A172 (cell line): ENCODE data around the gene RUFY3. TPM values are rescaled to one million over a fixed set of nuclear protein-coding genes. Genes with fewer than 3 reads are reported as not detected.
"Not testable (repeated sequence)": the region's sequence is repeated elsewhere in the genome, so short reads cannot be mapped to it uniquely, and the experiment has no call there.

Experiments used
- DNase-seq: peaks from one replicate; pipeline ENCODE4 v3.0.0-alpha.2; 2015; ENCODE audit warnings: low spot score
- total RNA-seq: library from RNA; depleted of rRNA; stranded (reverse); fragments of >200 nt; shearing (Covaris generic); gene quantifications from 2 replicates; pipeline ENCODE4 v1.2.3, GENCODE V29; 2014; rRNA removed

RUFY3 gene, protein sequence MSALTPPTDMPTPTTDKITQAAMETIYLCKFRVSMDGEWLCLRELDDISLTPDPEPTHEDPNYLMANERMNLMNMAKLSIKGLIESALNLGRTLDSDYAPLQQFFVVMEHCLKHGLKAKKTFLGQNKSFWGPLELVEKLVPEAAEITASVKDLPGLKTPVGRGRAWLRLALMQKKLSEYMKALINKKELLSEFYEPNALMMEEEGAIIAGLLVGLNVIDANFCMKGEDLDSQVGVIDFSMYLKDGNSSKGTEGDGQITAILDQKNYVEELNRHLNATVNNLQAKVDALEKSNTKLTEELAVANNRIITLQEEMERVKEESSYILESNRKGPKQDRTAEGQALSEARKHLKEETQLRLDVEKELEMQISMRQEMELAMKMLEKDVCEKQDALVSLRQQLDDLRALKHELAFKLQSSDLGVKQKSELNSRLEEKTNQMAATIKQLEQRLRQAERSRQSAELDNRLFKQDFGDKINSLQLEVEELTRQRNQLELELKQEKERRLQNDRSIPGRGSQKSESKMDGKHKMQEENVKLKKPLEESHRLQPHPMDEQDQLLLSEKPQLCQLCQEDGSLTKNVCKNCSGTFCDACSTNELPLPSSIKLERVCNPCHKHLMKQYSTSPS
- 28.1 and 28.5 TPM in 2 replicates for total RNA-seq

DNA sequence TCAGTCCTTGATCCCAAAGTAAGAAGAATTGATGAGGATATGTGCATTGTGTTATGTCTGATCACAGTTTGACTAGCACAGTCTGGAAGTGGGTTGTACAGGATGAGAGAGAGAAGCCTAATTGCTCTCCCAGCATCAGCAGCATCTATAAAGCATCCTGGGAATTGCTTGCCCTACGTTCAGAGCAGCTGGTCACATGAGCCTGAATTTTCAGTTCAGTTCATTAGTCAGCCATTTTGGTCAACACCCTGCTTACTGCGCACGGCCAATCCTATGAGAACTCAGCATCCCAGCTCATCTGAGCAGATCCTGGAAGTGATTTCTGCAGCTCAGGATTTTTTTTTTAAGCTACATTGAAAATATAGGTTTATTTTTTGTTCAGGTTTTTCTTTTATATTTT, at the start of gene RUFY3:
Gene RUFY3 (plus strand): TSS at position 218 of the 400 bp plus-strand sequence. CDS start 610 bp downstream, outside the sequence.
- DNase-seq, result peak; percentile 88

DNA sequence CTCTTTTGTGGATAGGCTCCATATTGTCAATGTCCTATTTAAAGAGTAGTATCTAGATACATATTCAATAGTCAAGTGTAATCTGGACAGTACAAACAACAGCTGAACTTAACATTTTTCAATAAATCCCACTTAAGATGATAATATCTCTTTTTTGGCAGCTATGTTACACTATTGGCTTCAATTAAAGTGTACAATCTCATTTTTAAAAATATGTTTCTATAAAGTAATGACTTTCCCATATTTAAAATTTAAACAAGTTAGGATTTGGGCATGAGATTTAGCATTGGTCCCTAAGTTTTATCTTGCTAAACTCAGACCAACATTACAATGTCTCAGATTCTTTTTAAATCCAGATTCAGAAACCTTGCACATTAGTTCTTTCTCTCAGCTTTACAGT, 47.6 kb upstream of the RUFY3 start:
- DNase-seq, result no peak

DNA sequence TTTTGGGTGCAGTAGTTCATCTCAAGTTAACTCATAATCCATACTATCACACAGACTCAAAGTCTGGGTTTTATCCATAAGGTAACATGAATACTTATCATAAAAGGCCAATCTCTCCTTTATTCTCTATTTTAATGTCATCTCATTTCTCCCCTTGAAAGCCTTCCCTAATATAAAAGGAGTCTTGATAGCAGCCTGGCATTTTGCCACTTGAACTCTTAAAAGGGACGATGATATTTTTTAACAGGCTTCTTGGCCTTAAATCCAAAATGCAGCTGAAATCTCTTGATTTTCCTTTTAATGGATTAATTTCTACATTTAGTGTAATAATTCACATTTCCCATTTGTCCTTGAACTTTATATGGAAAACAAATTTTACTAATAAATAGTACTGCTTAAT, 47.0 kb upstream of the RUFY3 start:
- DNase-seq, result no peak

DNA sequence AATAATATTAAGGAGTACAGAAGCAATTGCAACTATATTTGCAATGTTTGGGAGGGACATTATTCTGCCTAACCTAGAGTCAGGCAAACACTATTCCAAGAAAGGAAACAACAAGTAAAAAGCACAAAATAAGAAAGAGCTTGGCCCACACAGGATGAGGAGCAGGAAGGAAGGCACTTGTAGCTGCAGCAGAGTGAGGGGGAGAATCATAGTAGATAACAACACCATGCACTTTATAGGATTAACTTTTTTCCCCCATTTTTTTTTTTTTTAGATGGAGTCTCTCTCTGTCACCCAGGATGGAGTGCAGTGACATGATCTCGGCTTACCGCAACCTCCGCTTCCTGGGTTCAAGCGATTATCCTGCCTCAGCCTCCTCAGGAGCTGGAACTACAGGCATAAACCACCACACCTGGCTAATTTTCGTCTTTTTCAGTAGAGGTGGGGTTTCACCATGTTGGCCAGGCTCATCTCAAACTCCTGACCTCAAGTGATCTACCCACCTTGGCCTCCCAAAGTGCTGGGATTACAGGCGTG, 45.1 kb upstream of the RUFY3 start:
- no peak for DNase-seq

DNA sequence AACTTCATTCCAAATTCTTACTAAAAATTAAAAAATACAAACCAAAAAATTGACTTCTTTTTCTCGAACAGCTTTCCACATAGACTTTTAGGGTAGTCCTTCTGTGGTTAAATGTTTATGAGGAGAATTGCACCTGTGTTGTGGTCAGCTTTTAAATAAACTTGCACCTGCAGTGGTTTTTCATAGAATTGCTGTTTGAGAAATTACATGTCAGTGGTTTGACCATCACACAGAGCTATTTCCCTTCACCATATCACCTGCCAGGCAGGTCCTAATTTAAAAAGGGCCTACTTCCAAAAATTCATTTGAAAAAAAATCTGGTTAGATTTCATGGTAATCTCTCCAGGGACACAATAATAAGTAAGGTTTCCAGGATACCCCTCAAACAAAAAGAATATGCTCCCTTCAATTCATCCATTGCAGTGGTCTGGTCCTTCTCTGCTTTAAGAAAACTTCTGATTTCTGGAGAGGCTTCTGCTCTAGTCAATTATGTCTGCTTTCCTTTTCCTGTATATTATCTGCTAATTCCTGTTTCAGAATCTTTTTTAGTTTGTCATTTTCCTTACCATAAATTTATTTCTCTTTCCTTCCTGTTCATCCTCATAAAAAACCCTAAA, 43.3 kb upstream of the RUFY3 start:
- DNase-seq, result no peak

DNA sequence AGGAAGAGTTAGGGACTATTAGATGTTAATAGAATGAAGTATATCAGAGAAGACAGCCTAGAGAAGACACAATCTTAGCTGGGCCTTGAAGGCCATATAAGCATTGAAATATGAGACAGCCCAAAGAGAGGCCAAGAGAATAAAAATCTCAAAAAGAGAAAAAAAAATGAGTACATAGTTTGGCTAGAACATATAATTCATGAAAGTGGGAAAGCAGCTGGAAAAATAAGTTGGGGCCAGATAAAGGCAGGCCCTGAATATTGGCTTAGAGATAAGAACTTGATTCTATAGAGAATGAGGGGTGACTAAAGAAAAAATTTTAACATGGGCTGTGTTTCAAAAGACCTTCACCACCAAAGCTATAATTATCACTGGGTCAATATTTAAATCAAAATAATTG, 40.8 kb upstream of the RUFY3 start:
- no peak for DNase-seq

DNA sequence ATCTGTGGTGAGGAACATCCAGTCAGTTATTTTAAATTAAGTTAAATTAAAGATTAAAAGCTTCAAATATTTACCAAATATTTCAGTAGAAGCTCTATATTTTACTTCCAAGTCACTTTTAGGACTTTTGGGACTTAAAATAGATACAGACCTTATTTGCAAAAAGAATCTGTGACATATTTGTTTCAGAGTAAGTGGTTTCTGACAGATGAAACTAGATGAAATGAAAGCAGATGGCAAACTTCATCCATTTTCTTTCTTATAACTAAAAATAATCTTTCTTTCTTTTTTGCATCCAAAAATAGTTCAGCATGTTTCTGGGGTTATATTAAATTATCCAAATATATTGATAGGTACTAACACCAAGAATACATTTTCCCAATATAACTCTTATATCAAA, 40.1 kb upstream of the RUFY3 start:
- no peak for DNase-seq

DNA sequence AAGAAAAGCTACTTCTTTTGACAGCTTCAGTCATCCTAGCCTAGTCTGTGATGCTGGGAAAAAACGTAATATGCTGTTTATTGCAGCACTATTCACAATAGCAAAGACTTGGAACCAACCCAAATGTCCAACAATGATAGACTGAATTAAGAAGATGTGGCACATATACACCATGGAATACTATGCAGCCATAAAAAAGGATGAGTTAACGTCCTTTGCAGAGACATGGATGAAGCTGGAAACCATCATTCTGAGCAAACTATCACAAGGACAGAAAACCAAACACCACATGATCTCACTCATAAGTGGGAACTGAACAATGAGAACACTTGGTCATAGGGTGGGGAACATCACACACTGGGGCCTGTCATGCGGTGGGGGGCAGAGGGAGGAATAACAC, 39.6 kb upstream of the RUFY3 start:
- not testable (repeated sequence) for DNase-seq

DNA sequence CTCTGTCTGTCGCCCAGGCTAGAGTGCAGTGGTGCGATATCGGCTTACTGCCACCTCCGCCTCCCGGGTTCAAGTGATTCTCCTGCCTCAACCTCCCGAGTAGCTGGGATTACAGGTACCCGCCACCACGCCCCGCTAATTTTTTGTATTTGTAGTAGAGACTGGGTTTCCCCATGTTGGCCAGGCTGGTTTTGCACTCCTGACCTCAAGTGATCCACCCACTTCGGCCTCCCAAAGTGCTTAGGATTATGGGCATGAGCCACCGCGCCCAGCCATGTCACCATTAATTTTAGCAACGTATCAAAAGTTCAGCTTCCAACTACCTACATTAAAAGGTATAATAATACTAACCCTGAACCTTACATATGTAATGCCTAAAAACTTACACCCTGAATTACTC, 34.4 kb upstream of the RUFY3 start:
- DNase-seq, result no peak

DNA sequence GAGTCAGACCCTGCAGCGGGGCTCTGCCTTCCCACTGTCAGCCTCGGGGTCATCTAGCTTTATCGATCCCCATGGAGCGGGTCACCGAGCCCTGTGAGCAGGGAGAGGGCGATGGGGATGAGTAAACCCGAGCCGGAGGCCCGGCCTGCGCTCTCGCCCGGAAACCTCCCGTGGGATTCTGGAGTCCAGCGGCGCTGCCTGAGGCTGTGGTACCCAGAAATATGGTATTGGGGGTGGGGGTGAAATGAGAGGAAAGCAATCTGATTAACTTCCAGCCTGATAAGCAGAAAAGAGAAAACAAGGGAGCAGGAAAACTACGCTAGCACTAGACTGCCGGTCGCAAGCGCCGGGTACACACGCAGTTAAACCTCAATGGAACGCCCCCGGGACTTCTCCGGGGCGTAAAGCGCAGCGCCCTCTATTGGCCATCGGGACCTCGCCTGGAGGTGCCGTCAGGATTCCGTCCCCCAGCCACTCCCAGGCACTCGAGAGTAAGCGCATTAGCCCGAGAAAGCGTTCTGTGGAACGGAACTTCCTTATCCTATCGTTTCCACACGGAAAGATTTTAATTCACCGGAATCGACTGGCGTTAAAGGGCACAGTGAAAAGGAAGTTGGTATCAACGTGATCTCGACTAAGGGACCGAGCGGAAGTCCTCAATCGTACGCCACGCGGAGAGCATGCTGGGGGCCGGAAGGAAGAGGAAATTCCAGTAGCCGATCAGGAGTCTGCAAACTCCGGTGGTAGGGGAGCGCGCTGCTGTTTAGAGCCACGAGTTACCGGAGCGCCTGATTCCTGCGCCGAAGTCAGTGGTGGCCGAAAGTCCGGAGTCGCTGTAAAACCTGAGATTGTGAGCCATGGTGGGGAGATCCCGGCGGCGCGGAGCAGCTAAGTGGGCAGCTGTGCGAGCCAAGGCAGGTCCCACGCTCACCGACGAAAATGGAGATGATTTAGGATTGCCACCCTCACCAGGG, 33.7 kb upstream of the RUFY3 start, which contains the start of gene UTP3:
Gene UTP3 (plus strand): TSS at position 712 of the 974 bp plus-strand sequence. CDS start 146 bp downstream, at position 858.
- DNase-seq, result peak; percentile 95

DNA sequence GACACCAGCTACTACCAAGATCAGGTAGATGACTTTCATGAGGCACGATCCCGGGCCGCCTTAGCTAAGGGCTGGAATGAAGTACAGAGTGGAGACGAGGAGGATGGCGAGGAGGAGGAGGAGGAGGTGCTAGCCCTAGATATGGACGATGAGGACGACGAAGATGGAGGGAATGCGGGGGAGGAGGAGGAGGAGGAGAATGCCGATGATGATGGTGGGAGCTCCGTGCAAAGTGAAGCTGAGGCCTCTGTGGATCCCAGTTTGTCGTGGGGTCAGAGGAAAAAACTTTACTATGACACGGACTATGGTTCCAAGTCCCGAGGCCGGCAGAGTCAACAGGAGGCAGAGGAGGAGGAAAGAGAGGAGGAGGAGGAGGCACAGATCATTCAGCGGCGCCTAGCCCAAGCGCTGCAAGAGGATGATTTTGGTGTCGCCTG, 33.0 kb upstream of the RUFY3 start:
- DNase-seq, result peak; percentile 3

DNA sequence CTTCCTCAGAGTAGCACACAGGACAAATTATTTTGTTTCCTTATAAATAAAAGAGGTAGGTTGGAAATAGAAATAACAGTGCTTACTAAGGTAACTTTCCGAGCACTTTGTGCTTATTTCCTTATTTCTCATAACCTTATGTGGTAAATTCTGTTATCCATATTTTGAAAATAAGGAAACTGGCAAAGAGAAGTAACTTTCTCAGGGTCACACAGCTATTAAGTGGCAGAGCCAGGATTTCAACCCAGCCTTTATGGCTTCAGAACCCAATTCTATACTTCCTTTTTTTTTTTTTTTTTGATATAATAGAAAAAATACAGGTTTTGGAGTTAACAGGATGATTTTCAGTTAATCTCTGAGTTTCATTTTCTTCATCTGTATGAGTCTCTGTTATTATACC, 30.1 kb upstream of the RUFY3 start:
- DNase-seq, result no peak

DNA sequence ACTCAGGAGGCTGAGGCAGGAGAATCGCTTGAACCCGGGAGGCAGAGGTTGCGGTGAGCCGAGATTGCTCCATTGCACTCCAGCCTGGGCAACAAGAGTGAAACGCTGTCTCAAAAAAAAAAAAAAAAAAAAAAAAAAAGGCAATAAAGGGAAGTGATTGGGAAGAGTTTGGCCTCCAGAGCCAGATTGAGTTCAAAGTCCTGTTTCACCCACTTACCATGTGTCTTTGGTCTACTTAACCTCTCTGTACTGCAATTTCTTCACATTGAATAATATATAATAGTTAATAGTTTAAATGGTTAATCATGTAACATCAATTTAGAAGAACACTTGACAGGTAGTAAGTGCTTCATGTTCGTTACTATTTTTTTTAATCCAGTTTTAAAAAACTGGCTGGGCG, 27.1 kb upstream of the RUFY3 start:
- DNase-seq, result not testable (repeated sequence)

DNA sequence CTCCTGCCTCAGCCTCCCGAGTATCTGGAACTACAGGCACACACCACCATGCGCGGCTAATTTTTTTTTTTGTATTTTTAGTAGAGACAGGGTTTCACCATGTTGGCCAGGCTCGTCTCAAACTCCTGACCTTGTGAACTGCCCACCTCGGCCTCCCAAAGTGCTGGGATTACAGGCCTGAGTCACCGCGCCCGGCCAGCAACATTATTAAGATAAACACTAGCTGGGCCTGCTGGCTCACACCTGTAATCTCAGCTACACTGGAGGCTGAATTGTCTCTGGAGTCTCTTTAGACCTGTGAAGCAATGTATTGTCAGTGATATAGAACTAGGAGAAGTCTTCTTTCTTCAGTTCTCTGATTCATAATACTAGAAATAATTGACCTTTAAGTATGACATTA, 23.3 kb upstream of the RUFY3 start:
- DNase-seq, result not testable (repeated sequence)

DNA sequence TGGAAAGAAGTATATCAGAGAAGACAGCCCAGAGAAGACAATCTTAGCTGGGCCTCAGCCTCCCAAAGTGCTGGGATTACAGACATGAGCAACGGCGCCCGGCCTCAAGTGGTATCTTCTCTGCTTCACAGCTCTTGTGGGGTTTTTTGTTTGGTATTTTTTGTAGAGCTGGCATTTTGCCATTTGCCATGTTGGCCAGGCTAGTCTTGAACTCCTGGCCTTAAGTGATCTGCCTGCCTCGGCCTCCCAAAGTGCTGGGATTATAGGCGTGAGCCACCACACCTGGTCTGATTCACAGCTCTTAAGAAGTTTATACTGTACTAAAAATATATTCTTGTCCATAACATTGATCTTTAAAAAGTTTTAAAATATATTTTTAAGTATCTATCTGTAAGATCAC, 21.1 kb upstream of the RUFY3 start:
- no peak for DNase-seq

DNA sequence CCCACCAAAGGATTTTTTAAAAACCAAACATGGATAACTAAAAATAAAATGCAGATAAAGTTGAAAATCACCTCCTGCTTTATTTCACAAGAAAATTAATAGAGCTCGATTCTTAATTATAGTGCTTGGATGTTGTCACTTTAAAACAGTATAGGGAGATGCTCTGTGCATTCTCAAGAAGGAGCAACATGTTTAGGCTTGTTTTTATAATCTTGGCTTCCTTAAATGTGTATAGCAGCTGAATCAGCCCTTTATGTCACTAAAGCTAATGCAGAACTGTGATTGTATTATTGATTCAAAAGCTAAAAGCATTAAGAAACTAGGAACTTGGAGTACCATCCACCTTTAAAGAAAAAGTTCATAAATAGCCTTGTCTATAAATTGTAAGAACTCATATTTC, 20.5 kb upstream of the RUFY3 start:
- no peak for DNase-seq

DNA sequence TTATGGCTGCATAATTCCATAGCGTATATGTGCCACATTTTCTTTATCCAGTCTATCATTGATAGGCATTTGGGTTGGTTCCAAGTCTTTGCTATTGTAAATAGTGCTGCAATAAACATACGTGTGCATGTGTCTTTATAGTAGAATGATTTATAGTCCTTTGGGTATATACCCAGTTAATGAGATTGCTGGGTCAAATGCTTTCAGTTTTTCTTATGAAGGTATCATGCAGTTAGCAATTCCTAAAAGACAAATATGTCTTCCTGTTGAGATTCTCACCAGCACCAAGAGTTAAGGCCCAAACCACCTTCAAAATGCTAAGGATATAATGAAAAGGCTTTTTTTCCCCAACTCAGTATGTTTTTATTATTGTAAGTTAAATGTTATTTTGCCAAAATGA, 19.2 kb upstream of the RUFY3 start:
- not testable (repeated sequence) for DNase-seq

DNA sequence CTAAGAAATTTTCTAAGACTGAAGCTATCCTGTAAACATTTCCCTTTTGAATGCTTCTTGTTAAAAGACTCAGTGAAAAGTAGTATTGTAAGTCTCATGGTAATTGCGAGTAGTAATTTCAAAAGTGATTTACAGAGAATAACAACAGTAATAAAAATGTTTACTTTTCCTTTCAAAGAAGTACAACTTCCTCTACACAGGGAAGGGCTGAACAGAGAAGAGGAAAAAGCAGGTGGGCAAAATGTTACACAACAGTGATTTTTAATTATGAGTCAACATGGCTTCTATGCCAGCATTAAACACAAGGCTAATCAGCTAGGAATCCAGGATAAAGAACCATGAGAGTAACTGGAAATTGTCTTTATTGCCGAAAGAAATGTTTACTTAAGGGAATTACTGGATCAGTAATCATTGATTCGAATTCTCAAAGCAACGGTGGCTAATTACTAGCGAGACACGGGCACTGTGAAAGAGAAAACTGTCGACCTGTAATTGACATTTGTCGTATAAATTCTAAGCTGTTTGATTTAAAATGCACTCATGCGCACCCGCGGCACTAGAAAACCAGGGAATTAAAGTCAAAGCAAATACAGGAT, 18.0 kb upstream of the RUFY3 start:
- no peak for DNase-seq

DNA sequence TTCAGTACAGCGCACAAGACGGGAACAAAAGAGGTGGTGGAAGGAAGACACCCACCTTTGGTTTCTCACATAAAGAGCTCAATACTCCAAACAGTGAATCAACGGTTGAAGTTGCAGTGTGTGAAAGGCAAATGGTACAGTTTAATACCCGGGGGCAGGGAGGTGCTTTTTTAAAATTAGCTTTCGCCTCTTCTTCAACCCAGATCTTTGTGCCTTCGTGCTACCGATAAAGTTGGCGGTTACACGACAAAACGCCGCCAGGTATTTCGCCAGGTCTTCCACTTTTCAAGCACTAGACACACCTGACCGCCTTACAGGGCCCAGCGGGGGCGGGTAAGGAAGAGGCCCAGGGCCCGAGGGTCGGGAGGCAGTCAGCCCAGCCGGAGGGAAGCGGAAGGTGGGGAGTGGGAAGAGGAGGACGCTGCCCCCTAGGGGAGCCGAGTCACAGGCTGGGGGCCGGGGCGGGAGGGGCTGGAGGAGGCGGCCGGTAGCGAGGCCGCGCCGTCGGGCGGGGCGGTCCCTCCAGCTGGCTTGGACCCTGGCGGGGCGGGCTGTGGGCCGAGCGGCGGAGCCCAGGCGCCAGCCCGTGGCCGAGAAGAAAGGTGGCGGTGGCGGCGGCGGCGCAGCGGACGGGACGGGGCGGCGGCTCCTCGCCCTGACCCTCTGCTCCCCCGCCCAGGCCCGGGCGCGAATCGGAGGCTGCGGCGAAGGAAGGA, 17.4 kb upstream of the RUFY3 start:
- DNase-seq, result peak; percentile 27

DNA sequence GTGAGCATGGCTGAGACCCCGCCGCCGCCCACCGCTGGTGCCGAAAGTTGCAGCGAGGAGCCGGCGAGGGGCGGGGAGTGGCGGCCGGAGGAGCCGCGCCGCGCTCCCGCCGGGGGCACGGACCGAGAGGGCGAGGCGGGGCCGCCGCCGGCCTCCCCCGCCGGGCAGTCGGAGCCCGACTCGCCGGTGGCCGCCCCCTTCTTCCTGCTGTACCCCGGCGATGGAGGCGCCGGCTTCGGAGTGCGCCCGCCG, 16.9 kb upstream of the RUFY3 start:
- no peak for DNase-seq
